Endothelial cell (in vitro differentiated cells): ENCODE data around the gene RET. TPM values are rescaled to one million over a fixed set of nuclear protein-coding genes. Genes with fewer than 3 reads are reported as not detected.

Experiments
- DNase-seq: peaks from one replicate; pipeline ENCODE4 v3.0.0; 2021; ENCODE audit warnings: low spot score
- H3K27ac Mint-ChIP-seq: one replicate; pipeline ENCODE4 v1.8.0; 2021; ENCODE audit warnings: mixed read lengths, inconsistent platforms; ENCODE audit not compliant: unreplicated experiment
- H3K27me3 Mint-ChIP-seq: one replicate; pipeline ENCODE4 v1.8.0; 2021; ENCODE audit warnings: mild to moderate bottlenecking, moderate library complexity, mixed read lengths, inconsistent platforms; ENCODE audit not compliant: unreplicated experiment
- H3K36me3 Mint-ChIP-seq: one replicate; pipeline ENCODE4 v1.8.0; 2021; ENCODE audit warnings: mild to moderate bottlenecking, low read depth, mixed read lengths, inconsistent platforms; ENCODE audit not compliant: unreplicated experiment
- H3K4me1 Mint-ChIP-seq: one replicate; pipeline ENCODE4 v1.8.0; 2021; ENCODE audit warnings: mild to moderate bottlenecking, mixed read lengths, inconsistent platforms; ENCODE audit not compliant: unreplicated experiment
- H3K4me3 Mint-ChIP-seq: one replicate; pipeline ENCODE4 v1.8.0; 2021; ENCODE audit warnings: mild to moderate bottlenecking, mixed read lengths, inconsistent platforms; ENCODE audit not compliant: unreplicated experiment
- H3K9me3 Mint-ChIP-seq: one replicate; pipeline ENCODE4 v1.8.0; 2021; ENCODE audit warnings: mixed read lengths, inconsistent platforms; ENCODE audit not compliant: unreplicated experiment
- CTCF ChIP-seq: fragments of 200-600 bp; sonication (generic); IDR thresholded peaks from one replicate; pipeline ENCODE4 v1.5.0; 2021; ENCODE audit warnings: antibody characterized with exemption; ENCODE audit not compliant: unreplicated experiment
- total RNA-seq: library from RNA; stranded (reverse); fragmentation: NEBNext Ultra II Directional; extraction: Animal tissue kit (Norgen Biotek cat#: 25700); gene quantifications from one replicate; pipeline ENCODE4 v1.2.1, GENCODE V29; 2021; ENCODE audit not compliant: unreplicated experiment

RET gene
- total RNA-seq, 1 donor from 2014 or later, result 0.28 TPM

GRCh38 chr10:43066481-43066880, 10.4 kb upstream of the RET start:
- TF ChIP-seq CTCF, result no peak

GRCh38 chr10:43067391-43068135, 9.3 kb upstream of the RET start:
- no peak overlapping the region for H3K27ac Mint-ChIP-seq

More at GRCh38 chr10:43066481-43066880, 10.4 kb upstream of the RET start:
- Mint-ChIP-seq H3K27ac (no peak overlapping the region), H3K36me3 (no peaks in the 10 kb centered on the region), H3K4me3 (no peak overlapping the region), H3K4me1 (no peaks in the 10 kb centered on the region), H3K9me3 (no peaks in the 10 kb centered on the region), H3K27me3 (peaks cover 14% of the 10 kb centered on the region)
- no peak for DNase-seq

GRCh38 chr10:43068136-43068395, 8.8 kb upstream of the RET start:
- Mint-ChIP-seq H3K27ac (no peak overlapping the region), H3K27me3 (peaks cover 12% of the 10 kb centered on the region), H3K9me3 (no peaks in the 10 kb centered on the region), H3K36me3 (no peaks in the 10 kb centered on the region), H3K4me1 (no peaks in the 10 kb centered on the region), H3K4me3 (no peak overlapping the region)
- TF ChIP-seq CTCF, result no peak
- DNase-seq, result no peak

More at GRCh38 chr10:43067391-43068135, 9.3 kb upstream of the RET start:
- peaks cover 12% of the 10 kb centered on the region for H3K27me3 Mint-ChIP-seq
- no peak for TF ChIP-seq CTCF
- no peak overlapping the region for H3K4me3 Mint-ChIP-seq
- no peaks in the 10 kb centered on the region for H3K4me1 Mint-ChIP-seq
- no peaks in the 10 kb centered on the region for H3K36me3 Mint-ChIP-seq
- no peak for DNase-seq
- no peaks in the 10 kb centered on the region for H3K9me3 Mint-ChIP-seq

- Mint-ChIP-seq H3K27ac (no peak overlapping the region), H3K4me3 (no peak overlapping the region), H3K36me3 (no peaks in the 10 kb centered on the region)
Observed at GRCh38 chr10:43068471-43069210, 8.2 kb upstream of the RET start.

More at GRCh38 chr10:43068471-43069210, 8.2 kb upstream of the RET start:
- peaks cover 14% of the 10 kb centered on the region for H3K27me3 Mint-ChIP-seq
- no peaks in the 10 kb centered on the region for H3K4me1 Mint-ChIP-seq
- no peak for DNase-seq
- no peaks in the 10 kb centered on the region for H3K9me3 Mint-ChIP-seq
- no peak for TF ChIP-seq CTCF
